Neural progenitor cell (in vitro differentiated cells): ENCODE results near the gene TCEANC2. TPM values are rescaled to one million over a fixed set of nuclear protein-coding genes. Genes with fewer than 3 reads are reported as not detected.
"Not testable (repeated sequence)": the region's sequence is repeated elsewhere in the genome, so short reads cannot be mapped to it uniquely, and the experiment has no call there.

Experiments
- DNase-seq: peaks from one replicate; pipeline ENCODE4 v3.0.0-alpha.2; 2016; ENCODE audit warnings: low spot score
- H2AFZ ChIP-seq: fragments of 200-600 bp; sonication (generic); replicated peaks from 2 replicates; pipeline ENCODE4 v1.6.1; 2016; ENCODE audit warnings: antibody characterized with exemption
- H3F3A ChIP-seq: fragments of 200-600 bp; sonication (generic); 2 replicates; pipeline ENCODE4 v1.6.1; 2016; ENCODE audit warnings: antibody characterized with exemption, low read depth
- H3K27ac ChIP-seq: fragments of 200-600 bp; sonication (generic); 2 replicates; pipeline ENCODE4 v1.5.1; 2016; ENCODE audit warnings: mild to moderate bottlenecking
- H3K27me3 ChIP-seq: fragments of 200-600 bp; sonication (generic); 2 replicates; pipeline ENCODE4 v1.6.1; 2016; ENCODE audit warnings: mild to moderate bottlenecking, moderate library complexity
- H3K36me3 ChIP-seq: fragments of 200-600 bp; sonication (generic); 2 replicates; pipeline ENCODE4 v1.5.1; 2016
- H3K4me1 ChIP-seq: fragments of 200-600 bp; sonication (generic); 2 replicates; pipeline ENCODE4 v1.6.1; 2016; ENCODE audit warnings: mixed run types
- H3K4me2 ChIP-seq: fragments of 200-600 bp; sonication (generic); 2 replicates; pipeline ENCODE4 v1.6.1; 2016
- H3K4me3 ChIP-seq: fragments of 200-600 bp; sonication (generic); 2 replicates; pipeline ENCODE4 v1.5.1; 2016
- H3K79me2 ChIP-seq: fragments of 200-600 bp; sonication (generic); 2 replicates; pipeline ENCODE4 v1.6.1; 2016; ENCODE audit warnings: low read depth
- H3K9ac ChIP-seq: fragments of 200-600 bp; sonication (generic); 2 replicates; pipeline ENCODE4 v1.6.1; 2016
- H3K9me3 ChIP-seq: fragments of 200-600 bp; sonication (generic); 2 replicates; pipeline ENCODE4 v1.5.1; 2016; ENCODE audit warnings: low read depth
- H4K20me1 ChIP-seq: fragments of 200-600 bp; sonication (generic); 2 replicates; pipeline ENCODE4 v1.6.1; 2016; ENCODE audit warnings: low read depth
- H3K27ac Mint-ChIP-seq: 3 replicates; pipeline ENCODE4 v1.8.0; 2021; ENCODE audit warnings: mixed read lengths
- H3K27me3 Mint-ChIP-seq: 2 replicates; pipeline ENCODE4 v1.8.0; 2022; ENCODE audit warnings: low read depth, mild to moderate bottlenecking, inconsistent platforms, moderate library complexity, mixed read lengths; ENCODE audit not compliant: insufficient read depth
- H3K36me3 Mint-ChIP-seq: 3 replicates; pipeline ENCODE4 v1.8.0; 2021; ENCODE audit warnings: mixed read lengths
- H3K4me1 Mint-ChIP-seq: 3 replicates; pipeline ENCODE4 v1.8.0; 2021; ENCODE audit warnings: mixed read lengths
- H3K4me3 Mint-ChIP-seq: 3 replicates; pipeline ENCODE4 v1.8.0; 2021; ENCODE audit warnings: mild to moderate bottlenecking, moderate library complexity, mixed read lengths
- H3K9me3 Mint-ChIP-seq: 3 replicates; pipeline ENCODE4 v1.8.0; 2020; ENCODE audit warnings: mixed read lengths
- EZH2 ChIP-seq: fragments of 200-600 bp; sonication (generic); IDR thresholded peaks from 2 replicates; pipeline ENCODE4 v1.6.1; 2017; ENCODE audit warnings: antibody characterized with exemption, mild to moderate bottlenecking, moderate library complexity
- EZH2phosphoT487 ChIP-seq: fragments of 200-600 bp; sonication (generic); IDR thresholded peaks from 2 replicates; pipeline ENCODE4 v1.6.1; 2017; ENCODE audit warnings: antibody characterized with exemption
- total RNA-seq: library from RNA; depleted of rRNA; stranded (reverse); fragments of >200 nt; gene quantifications from 2 replicates; pipeline ENCODE4 v1.2.3, GENCODE V29; 2015; ENCODE audit warnings: low replicate concordance
- TF ChIP-seq, protein P1 (sequence below): fragments of 200-600 bp; sonication (generic); IDR thresholded peaks from 2 replicates; pipeline ENCODE4 v1.5.1; 2017; ENCODE audit warnings: antibody characterized with exemption, mild to moderate bottlenecking

The TCEANC2 gene
- total RNA-seq, 1 donor from 2014 or later = 11.6 TPM

- Histone ChIP-seq H3K9me3 (no peaks in the 10 kb centered on the region), H3K36me3 (no peaks in the 10 kb centered on the region), H2AFZ (no peak overlapping the region), H3K79me2 (no peaks in the 10 kb centered on the region), H3K27me3 (no peaks in the 10 kb centered on the region), H4K20me1 (no peaks in the 10 kb centered on the region), H3F3A (no peaks in the 10 kb centered on the region), H3K4me1 (no peaks in the 10 kb centered on the region), H3K4me3 (no peak overlapping the region), H3K27ac (no peak overlapping the region), H3K9ac (no peak overlapping the region), H3K4me2 (no peak overlapping the region)
- no peaks in the 10 kb centered on the region for H3K36me3 Mint-ChIP-seq
- peaks cover 2% of the 10 kb centered on the region for H3K27me3 Mint-ChIP-seq
- no peak overlapping the region for H3K27ac Mint-ChIP-seq
- no peak overlapping the region for H3K4me3 Mint-ChIP-seq
- TF ChIP-seq EZH2phosphoT487 = no peak
- TF ChIP-seq, protein P1, sequence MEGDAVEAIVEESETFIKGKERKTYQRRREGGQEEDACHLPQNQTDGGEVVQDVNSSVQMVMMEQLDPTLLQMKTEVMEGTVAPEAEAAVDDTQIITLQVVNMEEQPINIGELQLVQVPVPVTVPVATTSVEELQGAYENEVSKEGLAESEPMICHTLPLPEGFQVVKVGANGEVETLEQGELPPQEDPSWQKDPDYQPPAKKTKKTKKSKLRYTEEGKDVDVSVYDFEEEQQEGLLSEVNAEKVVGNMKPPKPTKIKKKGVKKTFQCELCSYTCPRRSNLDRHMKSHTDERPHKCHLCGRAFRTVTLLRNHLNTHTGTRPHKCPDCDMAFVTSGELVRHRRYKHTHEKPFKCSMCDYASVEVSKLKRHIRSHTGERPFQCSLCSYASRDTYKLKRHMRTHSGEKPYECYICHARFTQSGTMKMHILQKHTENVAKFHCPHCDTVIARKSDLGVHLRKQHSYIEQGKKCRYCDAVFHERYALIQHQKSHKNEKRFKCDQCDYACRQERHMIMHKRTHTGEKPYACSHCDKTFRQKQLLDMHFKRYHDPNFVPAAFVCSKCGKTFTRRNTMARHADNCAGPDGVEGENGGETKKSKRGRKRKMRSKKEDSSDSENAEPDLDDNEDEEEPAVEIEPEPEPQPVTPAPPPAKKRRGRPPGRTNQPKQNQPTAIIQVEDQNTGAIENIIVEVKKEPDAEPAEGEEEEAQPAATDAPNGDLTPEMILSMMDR = no peak
- TF ChIP-seq EZH2 = no peak
- H3K4me1 Mint-ChIP-seq = peaks cover 4% of the 10 kb centered on the region
- no peak for DNase-seq
- H3K9me3 Mint-ChIP-seq = peaks cover 2% of the 10 kb centered on the region
Measured at GRCh38 chr1:54024358-54024757, 29.1 kb upstream of the TCEANC2 start.

DNA sequence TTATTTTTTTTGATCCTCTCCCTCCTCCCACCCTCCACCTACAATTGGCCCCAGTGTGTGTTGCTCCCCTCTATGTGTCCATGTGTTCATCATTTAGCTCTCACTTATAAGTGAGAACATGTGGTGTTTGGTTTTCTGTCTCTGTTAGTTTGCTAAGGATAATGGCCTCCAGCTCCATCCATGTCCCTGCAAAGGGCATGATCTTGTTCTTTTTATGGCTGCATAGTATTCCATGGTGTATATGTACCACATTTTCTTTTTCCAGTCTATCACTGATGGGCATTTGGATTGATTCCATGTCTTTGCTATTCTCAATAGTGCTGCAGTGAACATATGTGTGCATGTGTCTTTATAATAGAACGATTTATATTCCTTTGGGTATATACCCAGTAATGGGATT, 28.6 kb upstream of the TCEANC2 start:
- not testable (repeated sequence) for H3K4me3 ChIP-seq, H3K27ac Mint-ChIP-seq, H3K27ac ChIP-seq, H3K27me3 Mint-ChIP-seq, H3K9ac ChIP-seq, H3K4me2 ChIP-seq, H4K20me1 ChIP-seq, H3K36me3 ChIP-seq, H3K4me3 Mint-ChIP-seq, H3K36me3 Mint-ChIP-seq, H3F3A ChIP-seq, H3K9me3 ChIP-seq, H3K79me2 ChIP-seq, H2AFZ ChIP-seq, H3K4me1 Mint-ChIP-seq, H3K9me3 Mint-ChIP-seq, DNase-seq, H3K27me3 ChIP-seq, H3K4me1 ChIP-seq

DNA sequence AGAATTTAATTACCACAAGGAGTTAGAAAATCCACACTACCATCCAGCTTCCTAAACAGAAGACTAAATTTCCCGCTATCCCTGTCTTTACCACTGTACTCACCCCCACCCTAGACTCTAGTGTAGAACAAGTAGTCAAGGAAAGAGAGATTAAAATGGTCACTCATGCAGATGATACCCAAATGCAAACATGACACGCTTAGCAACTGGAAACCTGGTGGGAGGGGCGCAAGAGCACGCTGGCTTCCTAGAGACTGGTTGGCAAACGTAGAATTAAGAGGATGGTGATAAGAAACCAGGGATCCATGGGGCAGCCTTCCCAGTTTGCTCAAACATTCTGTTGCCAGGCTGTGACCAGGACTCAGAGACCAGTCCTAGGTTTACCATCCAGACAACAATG, 25.6 kb upstream of the TCEANC2 start:
- TF ChIP-seq EZH2 (no peak), EZH2phosphoT487 (no peak)
- TF ChIP-seq, protein P1 = no peak
- H3K4me1 ChIP-seq = no peaks in the 10 kb centered on the region
- DNase-seq = no peak
- no peak overlapping the region for H2AFZ ChIP-seq
- no peaks in the 10 kb centered on the region for H3K79me2 ChIP-seq
- H4K20me1 ChIP-seq = no peaks in the 10 kb centered on the region
- no peaks in the 10 kb centered on the region for H3F3A ChIP-seq
- Mint-ChIP-seq H3K27ac (peak overlapping the region; percentile 17), H3K4me3 (no peak overlapping the region), H3K27me3 (no peaks in the 10 kb centered on the region), H3K36me3 (peaks cover 2% of the 10 kb centered on the region), H3K9me3 (peaks cover 2% of the 10 kb centered on the region), H3K4me1 (peaks cover 2% of the 10 kb centered on the region)
- H3K27me3 ChIP-seq = no peaks in the 10 kb centered on the region
- no peak overlapping the region for H3K9ac ChIP-seq
- no peaks in the 10 kb centered on the region for H3K9me3 ChIP-seq
- H3K4me3 ChIP-seq = no peak overlapping the region
- H3K36me3 ChIP-seq = peaks cover 11% of the 10 kb centered on the region
- H3K4me2 ChIP-seq = no peak overlapping the region
- no peak overlapping the region for H3K27ac ChIP-seq

GRCh38 chr1:54028306-54029251, 24.8 kb upstream of the TCEANC2 start:
- Mint-ChIP-seq H3K27me3 (no peaks in the 10 kb centered on the region), H3K27ac (no peak overlapping the region), H3K9me3 (peaks cover 2% of the 10 kb centered on the region), H3K36me3 (peaks cover 2% of the 10 kb centered on the region), H3K4me1 (peaks cover 2% of the 10 kb centered on the region), H3K4me3 (no peak overlapping the region)
- DNase-seq = no peak
- H3K27me3 ChIP-seq = no peaks in the 10 kb centered on the region
- H4K20me1 ChIP-seq = no peaks in the 10 kb centered on the region
- no peaks in the 10 kb centered on the region for H3K79me2 ChIP-seq
- H3K36me3 ChIP-seq = peaks cover 11% of the 10 kb centered on the region
- H3F3A ChIP-seq = no peaks in the 10 kb centered on the region
- TF ChIP-seq, protein P1 = no peak
- no peak for TF ChIP-seq EZH2phosphoT487
- TF ChIP-seq EZH2 = no peak
- H3K9me3 ChIP-seq = no peaks in the 10 kb centered on the region
- no peak overlapping the region for H2AFZ ChIP-seq
- H3K4me3 ChIP-seq = no peak overlapping the region
- H3K4me2 ChIP-seq = no peak overlapping the region
- no peak overlapping the region for H3K27ac ChIP-seq
- no peaks in the 10 kb centered on the region for H3K4me1 ChIP-seq
- H3K9ac ChIP-seq = no peak overlapping the region
